Stomach (tissue), 9 donors: ENCODE measurements around the gene RSBN1L. TPM values are rescaled to one million over a fixed set of nuclear protein-coding genes. Genes with fewer than 3 reads are reported as not detected.
A peak's percentile ranks its signal among the peaks of the same experiment; 100 is the strongest.

Source experiments
- DNase-seq, 2 donors: peaks; one replicate each; pipeline versions ENCODE4 v3.0.0 to v3.0.0-alpha.2; 2013 to 2019
- H3K27ac ChIP-seq, 5 donors: fragments of 200-600 bp in 4 of 5; sonication (generic) in 4 of 5; one replicate each; pipeline ENCODE4 v1.5.1; 2013 to 2019; ENCODE audit warnings: mild to moderate bottlenecking in 1 of 5, moderate library complexity in 1 of 5
- H3K27me3 ChIP-seq, 3 donors: fragments of 200-600 bp; sonication (generic); one replicate each; pipeline ENCODE4 v1.5.1; 2017 to 2019; ENCODE audit warnings: mixed run types in 1 of 3
- H3K36me3 ChIP-seq, 4 donors: fragments of 200-600 bp; sonication (generic); 1 replicate in 3 of 4; 2 replicates in 1 of 4; pipeline ENCODE4 v1.5.1; 2016 to 2019
- H3K4me1 ChIP-seq, 4 donors: fragments of 200-600 bp; sonication (generic); one replicate each; pipeline ENCODE4 v1.5.1; 2016 to 2019
- H3K4me3 ChIP-seq, 4 donors: fragments of 200-600 bp; sonication (generic) in 3 of 4; one replicate each; pipeline ENCODE4 v1.5.1; 2016 to 2019; ENCODE audit warnings: mild to moderate bottlenecking in 1 of 4
- H3K9me3 ChIP-seq, 4 donors: fragments of 200-600 bp; sonication (generic); one replicate each; pipeline ENCODE4 v1.5.1; 2016 to 2019
- CTCF ChIP-seq, 7 experiments: fragments of 450-650 bp in 4 of 7; fragments of 200-600 bp in 3 of 7; sonication (generic) in 3 of 7; IDR thresholded peaks; one replicate each; pipeline ENCODE4 v1.5.1; 2016 to 2019; ENCODE audit warnings: antibody characterized with exemption in 7 of 7, control low read depth in 2 of 7, mild to moderate bottlenecking in 1 of 7
- EP300 ChIP-seq: sonication (generic); formaldehyde crosslinking; IDR thresholded peaks from one replicate; pipeline ENCODE4 v1.6.1; 2017; ENCODE audit warnings: antibody characterized with exemption
- POLR2A ChIP-seq, 4 donors: fragments of 450-650 bp; IDR thresholded peaks; one replicate each; pipeline ENCODE4 v1.6.1; 2016; ENCODE audit warnings: antibody characterized with exemption in 4 of 4, control low read depth in 2 of 4, mild to moderate bottlenecking in 1 of 4, moderate library complexity in 1 of 4
- POLR2AphosphoS5 ChIP-seq, 3 donors: sonication (generic); formaldehyde crosslinking; IDR thresholded peaks; one replicate each; pipeline ENCODE4 v1.6.1; 2016; ENCODE audit warnings: antibody characterized with exemption in 3 of 3
- WGBS, 5 donors: extraction: QIAGEN DNeasy Blood & Tissue Kit in 3 of 5; methylation state at CpG; one replicate each; pipeline versions ENCODE4 v1.1.5 to v1.1.7; 2013 to 2018; 5-methylcytosine and 5-hydroxymethylcytosine counted together
- intact Hi-C: fragments of 100-400 bp; cut with DNase I; formaldehyde crosslinking; loops from one replicate; pipeline ENCODE4 v1.15.1; 2023; ENCODE audit warnings: low total_unique reads
- polyA plus RNA-seq, 3 donors: library from polyadenylated mRNA; stranded (reverse); fragments of 200-250 nt; gene quantifications; one replicate each; pipeline ENCODE4 v1.2.3, GENCODE V29; 2013
- total RNA-seq, 5 donors: library from RNA; depleted of rRNA; stranded (reverse); fragments of >200 nt; gene quantifications; one replicate each; pipeline versions ENCODE4 v1.1.0 to v1.2.3, GENCODE V29; 2014 to 2016
- donor health status: healthy with polysubstance abuse.
- donor health status: Bipolar disorder and iron deficiency.
- donor health status: healthy.

The RSBN1L gene
- total and polyA plus RNA-seq, 8 donors: 4.2 to 68.3 (median 11.6) TPM

DNA sequence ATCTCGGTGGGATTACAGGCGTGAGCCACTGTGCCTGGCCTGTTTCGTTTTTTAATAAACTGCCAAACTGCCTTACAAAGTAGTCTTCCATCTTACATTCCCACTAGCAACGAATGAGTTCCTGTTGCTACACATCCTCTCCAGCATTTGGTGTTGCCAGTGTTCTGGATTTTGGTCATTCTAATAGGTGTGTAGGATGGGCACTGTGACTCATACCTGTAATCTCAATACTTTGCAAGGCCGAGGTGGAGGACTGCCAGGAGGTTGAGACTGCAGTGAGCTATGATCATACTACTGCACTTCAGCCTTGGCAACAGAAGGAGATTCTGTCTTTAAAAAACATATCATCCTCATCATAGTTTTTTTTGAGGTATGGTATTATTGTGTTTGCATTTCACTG, 21.4 kb upstream of the RSBN1L start:
- WGBS, 5 donors: 58 to 66% (median 62%) methylated on average over 5 of the region's 5 CpGs
- H3K27ac ChIP-seq: peak overlapping the region in 1 of 5 donors; percentile 8
- no peaks in the 10 kb centered on the region for H3K9me3 ChIP-seq
- TF ChIP-seq EP300 (no peak), POLR2AphosphoS5 (IDR thresholded peaks at IDR 0.05) (peak in 2 of 3 donors; percentile 15 to 66), CTCF (IDR thresholded peaks at IDR 0.05) (no peak), POLR2A (IDR thresholded peaks at IDR 0.05) (no peak)
- H3K27me3 ChIP-seq: no peaks in the 10 kb centered on the region
- no peak overlapping the region for H3K4me3 ChIP-seq
- H3K36me3 ChIP-seq: no peaks in the 10 kb centered on the region
- intact Hi-C loops: no loop called here
- peaks cover 0 to 21% (median under 1%) of the 10 kb centered on the region in 4 donors for H3K4me1 ChIP-seq
- peak; percentile 57 to 79 for DNase-seq

GRCh38 chr7:77679608-77680007, 16.7 kb upstream of the RSBN1L start:
- Histone ChIP-seq H3K27me3 (no peaks in the 10 kb centered on the region), H3K9me3 (no peaks in the 10 kb centered on the region), H3K27ac (peak overlapping the region; percentile 76 to 85 (median 82)), H3K4me3 (peak overlapping the region in 1 of 4 donors; percentile 7), H3K36me3 (peaks cover 0 to 26% (median 18%) of the 10 kb centered on the region in 4 donors), H3K4me1 (peaks cover 8 to 49% (median 17%) of the 10 kb centered on the region in 4 donors)
- intact Hi-C loops: no loop called here
- no peak for TF ChIP-seq EP300
- no peak for TF ChIP-seq POLR2AphosphoS5 (IDR thresholded peaks at IDR 0.05)
- DNase-seq: peak in 1 of 2 donors; percentile 83

GRCh38 chr7:77680266-77680665, 16.0 kb upstream of the RSBN1L start:
- no peak for DNase-seq
- H3K27me3 ChIP-seq: no peaks in the 10 kb centered on the region
- H3K27ac ChIP-seq: peak overlapping the region; percentile 76 to 85 (median 82)
- H3K4me3 ChIP-seq: peak overlapping the region in 1 of 4 donors; percentile 7
- H3K4me1 ChIP-seq: peaks cover 15 to 50% (median 23%) of the 10 kb centered on the region in 4 donors
- intact Hi-C loops: no loop called here
- WGBS, 5 donors: 84 to 94% (median 90%) methylated on average over 4 to 7 of the region's 7 CpGs
- no peaks in the 10 kb centered on the region for H3K9me3 ChIP-seq
- peaks cover 0 to 26% (median 18%) of the 10 kb centered on the region in 4 donors for H3K36me3 ChIP-seq
- TF ChIP-seq POLR2AphosphoS5 (IDR thresholded peaks at IDR 0.05): no peak
- no peak for TF ChIP-seq POLR2A (IDR thresholded peaks at IDR 0.05)
- no peak for TF ChIP-seq EP300
- TF ChIP-seq CTCF (IDR thresholded peaks at IDR 0.05): no peak

DNA sequence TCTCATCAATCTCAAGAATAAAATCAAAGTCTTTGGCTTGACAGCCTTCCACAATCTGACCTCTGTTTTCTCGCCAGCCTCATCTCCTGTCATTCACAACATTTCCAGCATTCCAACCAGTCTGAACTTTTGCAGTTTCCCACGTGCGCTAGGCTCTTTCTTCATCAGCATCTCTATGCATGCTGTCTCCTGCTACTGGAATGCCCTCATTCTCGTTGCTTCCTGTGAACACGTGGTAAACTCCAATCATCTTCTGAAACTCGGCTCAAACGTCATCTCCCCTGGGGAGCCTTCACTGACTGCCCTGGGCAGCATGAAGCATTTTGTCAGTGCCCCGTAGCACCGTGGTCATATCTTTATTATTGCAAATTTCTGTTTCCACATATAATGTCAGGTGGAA, 12.2 kb upstream of the RSBN1L start:
- TF ChIP-seq POLR2A (IDR thresholded peaks at IDR 0.05) (no peak), CTCF (IDR thresholded peaks at IDR 0.05) (no peak), POLR2AphosphoS5 (IDR thresholded peaks at IDR 0.05) (no peak), EP300 (no peak)
- H3K27ac ChIP-seq: peak overlapping the region; percentile 44 to 80 (median 71)
- DNase-seq: peak in 1 of 2 donors; percentile 56
- no peaks in the 10 kb centered on the region for H3K27me3 ChIP-seq
- peaks cover 0 to 26% (median 18%) of the 10 kb centered on the region in 4 donors for H3K36me3 ChIP-seq
- 38 to 51% (median 46%) methylated on average over 9 of the region's 9 CpGs for WGBS, 5 donors
- peaks cover 42 to 80% (median 53%) of the 10 kb centered on the region in 4 donors for H3K4me1 ChIP-seq
- no peak overlapping the region for H3K4me3 ChIP-seq
- no peaks in the 10 kb centered on the region for H3K9me3 ChIP-seq
- intact Hi-C loops: no loop called here

DNA sequence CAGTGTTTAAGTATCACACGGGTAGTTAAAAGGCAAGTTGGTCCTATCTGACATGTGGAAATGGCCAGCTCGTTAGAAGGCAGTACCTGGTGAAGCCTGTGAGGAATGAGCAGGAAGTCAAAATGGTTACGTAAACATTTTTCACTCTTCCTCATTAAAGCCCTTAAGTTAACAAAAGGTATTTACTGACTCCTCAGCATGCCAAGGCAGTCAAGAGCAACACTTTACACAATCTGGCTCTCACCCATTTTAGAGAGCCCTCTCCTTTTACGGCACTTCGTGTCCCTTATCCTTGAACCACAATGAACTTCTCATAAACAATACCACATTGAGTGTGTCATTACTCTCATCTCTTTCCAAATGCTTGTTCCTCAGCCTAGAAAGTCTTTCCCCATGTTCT, 11.0 kb upstream of the RSBN1L start:
- H3K9me3 ChIP-seq: no peaks in the 10 kb centered on the region
- no peaks in the 10 kb centered on the region for H3K27me3 ChIP-seq
- TF ChIP-seq POLR2A (IDR thresholded peaks at IDR 0.05) (no peak), CTCF (IDR thresholded peaks at IDR 0.05) (peak in 1 of 7 experiments; percentile 15), POLR2AphosphoS5 (IDR thresholded peaks at IDR 0.05) (peak in 2 of 3 donors; percentile 59 to 87)
- WGBS, 5 donors: 13 to 29% (median 22%) methylated on average over 5 of the region's 5 CpGs
- H3K4me1 ChIP-seq: peaks cover 47 to 81% (median 57%) of the 10 kb centered on the region in 4 donors
- intact Hi-C loops: no loop called here
- peak overlapping the region; percentile 44 to 80 (median 71) for H3K27ac ChIP-seq
- peak; percentile 40 to 78 for DNase-seq
- H3K36me3 ChIP-seq: peaks cover 0 to 33% (median 20%) of the 10 kb centered on the region in 4 donors
- H3K4me3 ChIP-seq: no peak overlapping the region
